ENCODE data around the gene SLC9A6.

SLC9A6 gene

DNA sequence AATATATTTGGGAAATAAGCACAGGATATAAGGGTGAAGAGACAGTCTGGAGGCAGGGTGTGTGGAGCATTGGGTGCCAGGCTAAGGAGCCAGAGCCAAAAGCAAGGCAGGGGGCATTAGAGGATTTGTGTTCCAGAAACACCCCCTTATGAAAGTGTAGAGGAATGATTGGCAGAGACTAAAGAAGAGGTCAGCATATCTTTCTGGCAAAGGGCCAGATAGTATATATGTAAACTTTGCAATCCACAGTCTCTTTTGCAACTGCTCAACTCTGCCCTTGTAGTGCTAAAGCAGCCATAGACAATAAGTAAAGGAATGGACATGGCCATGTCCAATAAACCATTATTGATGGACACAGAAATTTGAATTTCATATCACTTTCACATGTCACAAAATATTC lies 3.6 kb upstream of the SLC9A6 start:
- Histone ChIP-seq H3K27ac (ENCODE audit: insufficient read depth, low read length, poor library complexity, severe bottlenecking) (no peak overlapping the region), H3K4me3 (ENCODE audit: insufficient read depth, low read depth, low read length, poor library complexity, severe bottlenecking) (no peak overlapping the region), H3K4me1 (ENCODE audit: control insufficient read depth, insufficient read depth, low read length, poor library complexity, severe bottlenecking) (peaks cover 7% of the 10 kb centered on the region), H3K27me3 (replicated peaks; ENCODE audit: control insufficient read depth, insufficient read depth, low read length, poor library complexity, severe bottlenecking) (no peaks in the 10 kb centered on the region), H3K9me3 (ENCODE audit: control insufficient read depth, low read length) (no peaks in the 10 kb centered on the region), H3K36me3 (ENCODE audit: control insufficient read depth, insufficient read depth, low read length) (no peaks in the 10 kb centered on the region)
- no peak for DNase-seq

DNA sequence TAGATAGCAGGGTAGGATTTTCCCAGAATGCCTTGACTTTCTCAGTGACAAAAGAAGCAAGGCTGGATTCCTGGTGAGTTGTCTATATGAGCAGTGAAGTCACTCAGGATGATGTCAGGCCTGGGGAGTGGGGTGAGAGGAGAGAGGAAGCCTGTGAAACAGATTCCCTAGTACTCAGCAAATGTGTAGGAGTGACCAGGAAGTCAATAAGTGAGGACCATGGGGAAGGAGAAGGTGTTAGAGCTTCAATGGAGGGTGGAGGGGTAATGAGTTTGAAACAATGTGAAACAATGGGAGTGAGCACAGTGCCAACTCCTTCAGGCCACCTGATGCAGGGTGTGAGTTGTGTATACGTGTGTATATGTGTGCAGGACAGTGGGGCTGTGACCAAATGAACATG lies 2.4 kb upstream of the SLC9A6 start:
- Histone ChIP-seq H3K9me3 (ENCODE audit: control insufficient read depth, low read length) (no peaks in the 10 kb centered on the region), H3K4me1 (ENCODE audit: control insufficient read depth, insufficient read depth, low read length, poor library complexity, severe bottlenecking) (peaks cover 7% of the 10 kb centered on the region), H3K36me3 (ENCODE audit: control insufficient read depth, insufficient read depth, low read length) (no peaks in the 10 kb centered on the region)

DNA sequence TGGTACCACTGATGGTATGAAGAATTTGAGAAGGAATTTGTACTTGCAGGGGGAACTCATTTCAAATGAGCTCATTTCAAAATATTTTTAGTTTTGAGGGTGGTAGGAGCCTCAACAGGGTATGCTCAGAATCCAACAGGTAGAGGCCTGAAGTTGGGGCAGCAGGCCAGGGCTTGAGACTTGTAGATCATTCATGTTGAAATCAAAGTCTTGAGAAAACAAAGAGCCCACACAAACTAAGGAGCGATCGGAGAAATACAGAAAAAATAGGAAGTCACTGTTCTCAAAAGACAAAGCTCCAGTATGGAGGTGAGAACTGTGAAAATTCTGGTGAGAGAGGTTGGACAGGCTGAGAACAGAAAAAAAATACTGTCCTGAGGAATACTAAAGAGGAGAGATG lies 979 bp upstream of the SLC9A6 start:
- H3K27ac ChIP-seq (ENCODE audit: insufficient read depth, low read length, poor library complexity, severe bottlenecking), result peak overlapping the region; percentile 70
- no peaks in the 10 kb centered on the region for H3K9me3 ChIP-seq (ENCODE audit: control insufficient read depth, low read length)
- no peaks in the 10 kb centered on the region for H3K27me3 ChIP-seq (replicated peaks; ENCODE audit: control insufficient read depth, insufficient read depth, low read length, poor library complexity, severe bottlenecking)
- peak overlapping the region; percentile 60 for H3K4me3 ChIP-seq (ENCODE audit: insufficient read depth, low read depth, low read length, poor library complexity, severe bottlenecking)
- H3K36me3 ChIP-seq (ENCODE audit: control insufficient read depth, insufficient read depth, low read length), result no peaks in the 10 kb centered on the region
- peaks cover 7% of the 10 kb centered on the region for H3K4me1 ChIP-seq (ENCODE audit: control insufficient read depth, insufficient read depth, low read length, poor library complexity, severe bottlenecking)
- no peak for DNase-seq

More for the DNA sequence above, 2.4 kb upstream of the SLC9A6 start:
- no peak overlapping the region for H3K27ac ChIP-seq (ENCODE audit: insufficient read depth, low read length, poor library complexity, severe bottlenecking)
- DNase-seq, result no peak
- H3K27me3 ChIP-seq (replicated peaks; ENCODE audit: control insufficient read depth, insufficient read depth, low read length, poor library complexity, severe bottlenecking), result no peaks in the 10 kb centered on the region
- H3K4me3 ChIP-seq (ENCODE audit: insufficient read depth, low read depth, low read length, poor library complexity, severe bottlenecking), result no peak overlapping the region

DNA sequence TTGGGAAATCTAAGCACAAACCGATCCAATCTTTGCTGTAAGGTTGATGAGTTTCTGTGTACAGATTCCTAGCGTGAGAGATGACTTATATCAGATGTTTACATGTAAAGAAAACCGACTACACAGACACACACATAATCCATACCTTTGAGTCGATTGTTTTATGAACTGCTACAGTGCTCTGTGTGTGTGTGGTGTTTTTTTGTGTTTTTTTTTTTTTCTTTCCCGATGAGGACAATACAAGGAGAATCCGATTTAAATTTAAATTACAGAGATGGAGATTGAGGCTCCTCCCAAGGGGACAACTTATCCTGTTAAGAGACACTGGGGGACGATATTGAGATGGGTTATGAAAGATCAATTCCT lies 461 bp upstream of the SLC9A6 start:
- Histone ChIP-seq H3K27ac (ENCODE audit: insufficient read depth, low read length, poor library complexity, severe bottlenecking) (peak overlapping the region; percentile 70), H3K27me3 (replicated peaks; ENCODE audit: control insufficient read depth, insufficient read depth, low read length, poor library complexity, severe bottlenecking) (no peaks in the 10 kb centered on the region), H3K9me3 (ENCODE audit: control insufficient read depth, low read length) (no peaks in the 10 kb centered on the region), H3K36me3 (ENCODE audit: control insufficient read depth, insufficient read depth, low read length) (no peaks in the 10 kb centered on the region), H3K4me1 (ENCODE audit: control insufficient read depth, insufficient read depth, low read length, poor library complexity, severe bottlenecking) (peaks cover 7% of the 10 kb centered on the region), H3K4me3 (ENCODE audit: insufficient read depth, low read depth, low read length, poor library complexity, severe bottlenecking) (peak overlapping the region; percentile 60)
- DNase-seq, result no peak

DNA sequence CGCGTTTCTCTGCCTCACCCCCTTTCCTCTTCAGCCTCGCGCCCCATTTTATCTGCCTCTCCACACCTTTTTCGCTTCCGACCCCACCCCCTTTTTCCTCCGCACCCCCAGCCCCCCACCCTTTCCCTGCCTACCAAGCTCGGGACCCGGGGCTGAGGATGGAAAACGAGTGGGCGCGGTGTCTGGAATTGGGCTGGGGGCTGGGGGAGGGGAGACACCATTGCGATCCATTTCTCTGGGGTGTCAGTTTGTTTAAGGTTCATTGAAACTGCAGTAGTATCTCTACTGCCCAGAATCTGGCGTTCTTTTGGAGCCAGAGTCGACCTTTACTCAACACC lies 707 bp downstream of the SLC9A6 start:
- H3K4me3 ChIP-seq (ENCODE audit: insufficient read depth, low read depth, low read length, poor library complexity, severe bottlenecking), result peak overlapping the region; percentile 60
- H3K27ac ChIP-seq (ENCODE audit: insufficient read depth, low read length, poor library complexity, severe bottlenecking), result peak overlapping the region; percentile 70
- DNase-seq, result no peak
- H3K9me3 ChIP-seq (ENCODE audit: control insufficient read depth, low read length), result no peaks in the 10 kb centered on the region
- no peaks in the 10 kb centered on the region for H3K27me3 ChIP-seq (replicated peaks; ENCODE audit: control insufficient read depth, insufficient read depth, low read length, poor library complexity, severe bottlenecking)
- H3K4me1 ChIP-seq (ENCODE audit: control insufficient read depth, insufficient read depth, low read length, poor library complexity, severe bottlenecking), result peaks cover 7% of the 10 kb centered on the region
- H3K36me3 ChIP-seq (ENCODE audit: control insufficient read depth, insufficient read depth, low read length), result no peaks in the 10 kb centered on the region

DNA sequence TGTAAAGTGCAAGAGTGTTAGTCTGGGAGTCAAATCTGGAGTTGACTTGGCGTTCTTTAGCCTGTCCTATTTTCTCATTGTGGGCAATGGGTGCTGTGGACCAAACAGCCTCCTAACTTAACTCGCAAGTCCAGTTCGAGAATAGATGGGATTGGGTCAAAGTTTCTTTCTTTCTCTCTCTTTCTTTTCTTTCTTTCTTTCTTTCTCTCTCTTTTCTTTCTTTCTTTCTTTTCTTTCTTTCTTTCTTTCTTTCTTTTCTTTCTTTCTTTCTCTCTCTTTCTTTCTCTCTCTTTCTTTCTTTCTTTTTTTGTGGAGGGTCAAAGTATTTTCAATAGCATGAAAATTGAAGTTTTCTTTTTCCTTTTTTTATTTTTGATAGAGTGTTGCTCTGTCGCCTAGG lies 3.0 kb downstream of the SLC9A6 start:
- no peak overlapping the region for H3K4me3 ChIP-seq (ENCODE audit: insufficient read depth, low read depth, low read length, poor library complexity, severe bottlenecking)
- H3K27me3 ChIP-seq (replicated peaks; ENCODE audit: control insufficient read depth, insufficient read depth, low read length, poor library complexity, severe bottlenecking), result no peaks in the 10 kb centered on the region
- H3K27ac ChIP-seq (ENCODE audit: insufficient read depth, low read length, poor library complexity, severe bottlenecking), result no peak overlapping the region
- DNase-seq, result no peak
- H3K4me1 ChIP-seq (ENCODE audit: control insufficient read depth, insufficient read depth, low read length, poor library complexity, severe bottlenecking), result peaks cover 3% of the 10 kb centered on the region
- H3K9me3 ChIP-seq (ENCODE audit: control insufficient read depth, low read length), result no peaks in the 10 kb centered on the region
- no peaks in the 10 kb centered on the region for H3K36me3 ChIP-seq (ENCODE audit: control insufficient read depth, insufficient read depth, low read length)

DNA sequence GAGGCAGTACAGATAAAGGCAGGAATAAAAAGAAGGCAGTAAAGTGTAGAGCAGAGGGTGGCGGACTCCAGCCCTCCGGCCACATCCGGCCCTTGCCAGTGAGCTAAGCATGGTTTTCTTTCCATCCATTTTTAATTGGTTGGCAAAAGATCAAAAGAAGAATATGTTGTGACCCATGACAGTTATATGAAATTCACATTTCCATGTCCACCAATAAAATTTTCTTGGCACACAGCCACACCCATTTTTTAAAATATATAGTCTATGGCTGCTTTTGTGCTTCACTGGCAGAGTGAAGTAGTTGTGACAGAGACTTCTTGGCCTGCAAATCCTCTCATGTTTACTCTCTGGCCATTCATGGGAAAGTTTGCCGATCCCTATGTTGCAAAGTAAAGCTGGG lies 29.8 kb downstream of the SLC9A6 start:
- no peaks in the 10 kb centered on the region for H3K4me1 ChIP-seq (ENCODE audit: control insufficient read depth, insufficient read depth, low read length, poor library complexity, severe bottlenecking)
- H3K9me3 ChIP-seq (ENCODE audit: control insufficient read depth, low read length), result no peaks in the 10 kb centered on the region
- H3K36me3 ChIP-seq (ENCODE audit: control insufficient read depth, insufficient read depth, low read length), result peaks cover 6% of the 10 kb centered on the region
- H3K27me3 ChIP-seq (replicated peaks; ENCODE audit: control insufficient read depth, insufficient read depth, low read length, poor library complexity, severe bottlenecking), result no peaks in the 10 kb centered on the region
- H3K4me3 ChIP-seq (ENCODE audit: insufficient read depth, low read depth, low read length, poor library complexity, severe bottlenecking), result no peak overlapping the region
- no peak overlapping the region for H3K27ac ChIP-seq (ENCODE audit: insufficient read depth, low read length, poor library complexity, severe bottlenecking)
- no peak for DNase-seq

DNA sequence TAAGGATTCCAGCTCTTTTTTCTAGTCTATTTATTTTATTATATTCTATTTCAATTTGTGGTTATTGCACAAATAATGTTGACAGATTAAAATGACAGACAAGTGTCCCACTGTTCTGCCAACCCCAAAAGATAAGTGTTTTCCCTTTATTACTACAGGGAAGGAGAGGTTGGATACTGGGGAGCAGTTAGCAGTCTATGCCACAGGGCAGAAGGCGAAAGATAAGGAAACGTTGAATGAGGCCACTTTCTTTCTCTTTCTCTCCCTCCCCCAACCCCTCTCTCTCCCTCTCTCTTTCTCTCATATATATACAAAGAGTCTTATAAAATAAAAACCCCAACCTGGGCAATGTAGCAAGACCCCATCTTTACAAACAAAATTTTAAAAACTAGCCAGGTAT lies 31.6 kb downstream of the SLC9A6 start:
- Histone ChIP-seq H3K27ac (ENCODE audit: insufficient read depth, low read length, poor library complexity, severe bottlenecking) (no peak overlapping the region), H3K27me3 (replicated peaks; ENCODE audit: control insufficient read depth, insufficient read depth, low read length, poor library complexity, severe bottlenecking) (no peaks in the 10 kb centered on the region), H3K4me3 (ENCODE audit: insufficient read depth, low read depth, low read length, poor library complexity, severe bottlenecking) (no peak overlapping the region), H3K36me3 (ENCODE audit: control insufficient read depth, insufficient read depth, low read length) (peaks cover 8% of the 10 kb centered on the region), H3K9me3 (ENCODE audit: control insufficient read depth, low read length) (no peaks in the 10 kb centered on the region), H3K4me1 (ENCODE audit: control insufficient read depth, insufficient read depth, low read length, poor library complexity, severe bottlenecking) (no peaks in the 10 kb centered on the region)
- no peak for DNase-seq

DNA sequence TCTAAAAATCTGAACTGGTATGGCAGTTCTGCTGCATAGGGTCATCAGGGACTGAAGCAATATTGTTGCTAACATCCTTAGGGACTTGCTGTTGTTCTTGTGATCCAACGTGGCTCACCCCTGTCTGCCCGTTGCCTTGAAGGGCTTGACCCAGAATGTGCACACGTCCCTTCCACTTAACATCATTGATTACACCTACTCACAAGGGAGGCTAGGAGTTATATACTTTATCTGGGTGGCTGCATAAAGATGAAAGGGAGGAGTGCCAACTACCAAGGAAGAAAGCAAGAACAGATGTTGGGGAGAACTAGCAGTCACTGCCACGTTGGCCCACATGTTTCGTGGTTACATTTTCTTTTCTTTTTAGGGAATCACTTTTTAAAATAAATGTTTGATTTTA lies 34.0 kb downstream of the SLC9A6 start:
- Histone ChIP-seq H3K36me3 (ENCODE audit: control insufficient read depth, insufficient read depth, low read length) (peaks cover 3% of the 10 kb centered on the region), H3K27me3 (replicated peaks; ENCODE audit: control insufficient read depth, insufficient read depth, low read length, poor library complexity, severe bottlenecking) (no peaks in the 10 kb centered on the region)

DNA sequence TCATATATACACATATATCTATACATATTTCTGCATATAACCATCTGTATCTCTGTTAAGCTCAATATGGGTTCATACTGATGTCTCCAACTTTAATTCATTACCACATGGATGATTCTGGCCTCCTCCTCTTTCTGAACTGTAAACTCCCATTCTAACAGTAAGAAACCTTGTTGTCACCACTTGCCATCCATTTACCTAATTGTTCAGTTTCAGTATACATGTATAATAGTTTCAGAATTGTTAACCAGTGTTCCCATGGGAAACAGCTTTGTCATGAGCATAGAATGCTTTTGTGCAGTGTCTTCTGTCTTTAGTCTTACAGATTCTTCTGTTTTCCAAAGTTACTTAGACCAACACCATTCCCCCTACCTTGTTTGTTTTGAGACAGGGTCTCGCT lies 35.9 kb downstream of the SLC9A6 start:
- Histone ChIP-seq H3K36me3 (ENCODE audit: control insufficient read depth, insufficient read depth, low read length) (peaks cover 6% of the 10 kb centered on the region), H3K27me3 (replicated peaks; ENCODE audit: control insufficient read depth, insufficient read depth, low read length, poor library complexity, severe bottlenecking) (no peaks in the 10 kb centered on the region), H3K27ac (ENCODE audit: insufficient read depth, low read length, poor library complexity, severe bottlenecking) (no peak overlapping the region), H3K9me3 (ENCODE audit: control insufficient read depth, low read length) (no peaks in the 10 kb centered on the region), H3K4me1 (ENCODE audit: control insufficient read depth, insufficient read depth, low read length, poor library complexity, severe bottlenecking) (no peaks in the 10 kb centered on the region), H3K4me3 (ENCODE audit: insufficient read depth, low read depth, low read length, poor library complexity, severe bottlenecking) (no peak overlapping the region)
- DNase-seq, result no peak

More for the DNA sequence above, 34.0 kb downstream of the SLC9A6 start:
- no peak overlapping the region for H3K4me3 ChIP-seq (ENCODE audit: insufficient read depth, low read depth, low read length, poor library complexity, severe bottlenecking)
- H3K9me3 ChIP-seq (ENCODE audit: control insufficient read depth, low read length), result no peaks in the 10 kb centered on the region
- no peak for DNase-seq
- H3K27ac ChIP-seq (ENCODE audit: insufficient read depth, low read length, poor library complexity, severe bottlenecking), result no peak overlapping the region
- no peaks in the 10 kb centered on the region for H3K4me1 ChIP-seq (ENCODE audit: control insufficient read depth, insufficient read depth, low read length, poor library complexity, severe bottlenecking)

DNA sequence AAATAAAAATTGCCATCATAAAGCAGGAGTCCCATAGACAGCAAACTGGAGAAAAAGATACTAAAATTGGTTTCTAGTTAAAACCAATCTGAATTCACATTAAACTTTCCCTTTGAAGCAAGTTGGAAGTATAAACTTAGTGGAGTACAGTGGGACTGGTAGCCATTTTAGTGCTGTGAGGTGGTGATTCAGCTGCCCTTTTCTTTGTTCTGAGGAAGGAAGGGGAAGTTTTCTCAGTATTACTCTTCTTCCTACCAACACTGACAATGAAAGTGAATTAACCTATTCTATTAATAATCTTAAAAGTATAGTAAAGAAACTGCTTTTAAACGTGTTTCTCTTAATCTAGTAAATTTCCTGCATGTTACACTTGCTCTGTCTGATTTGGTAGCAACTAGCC lies 36.7 kb downstream of the SLC9A6 start:
- no peaks in the 10 kb centered on the region for H3K9me3 ChIP-seq (ENCODE audit: control insufficient read depth, low read length)
- no peak for DNase-seq
- no peak overlapping the region for H3K4me3 ChIP-seq (ENCODE audit: insufficient read depth, low read depth, low read length, poor library complexity, severe bottlenecking)
- peaks cover 6% of the 10 kb centered on the region for H3K36me3 ChIP-seq (ENCODE audit: control insufficient read depth, insufficient read depth, low read length)
- no peaks in the 10 kb centered on the region for H3K27me3 ChIP-seq (replicated peaks; ENCODE audit: control insufficient read depth, insufficient read depth, low read length, poor library complexity, severe bottlenecking)
- H3K27ac ChIP-seq (ENCODE audit: insufficient read depth, low read length, poor library complexity, severe bottlenecking), result no peak overlapping the region
- H3K4me1 ChIP-seq (ENCODE audit: control insufficient read depth, insufficient read depth, low read length, poor library complexity, severe bottlenecking), result no peaks in the 10 kb centered on the region
